Upper lobe of right lung (tissue), 1 donor: ENCODE measurements around the gene EID2B. TPM values are rescaled to one million over a fixed set of nuclear protein-coding genes. Genes with fewer than 3 reads are reported as not detected.

Experiments used
- total RNA-seq: library from RNA; stranded (reverse); fragmentation: NEBNext Ultra II Directional; extraction: Animal tissue kit (Norgen Biotek cat#: 25700); gene quantifications from one replicate; pipeline ENCODE4 v1.2.1, GENCODE V29; 2021
- donor health status: DM: no; HTN: yes; CAD: no; lungs with severe emphysema.

Gene EID2B
- total RNA-seq, 1 donor from 2014 or later, result 2.4 TPM

Other genes starting within 250 kb of the EID2B start
- gene IFNL1, start 236.4 kb downstream of the EID2B start, total RNA-seq, result not detected
- gene LRFN1, start 212.0 kb downstream of the EID2B start, total RNA-seq, result 2.2 TPM
- gene GMFG, start 196.8 kb downstream of the EID2B start, total RNA-seq, result 113 TPM
- 81.2 TPM for gene SAMD4B, start 190.4 kb downstream of the EID2B start, total RNA-seq
- 33.3 TPM for gene PAF1, start 141.7 kb downstream of the EID2B start, total RNA-seq
- 28.8 TPM for gene MED29, start 141.5 kb downstream of the EID2B start, total RNA-seq
- 224 TPM for gene ZFP36, start 126.0 kb downstream of the EID2B start, total RNA-seq
- gene PLEKHG2, start 120.2 kb downstream of the EID2B start, total RNA-seq, result 32.4 TPM
- gene RPS16, start 96.9 kb downstream of the EID2B start, total RNA-seq, result 1,446 TPM
- gene SUPT5H, start 87.3 kb downstream of the EID2B start, total RNA-seq, result 98.4 TPM
- gene TIMM50, start 52.0 kb downstream of the EID2B start, total RNA-seq, result 43.9 TPM
- gene DLL3, start 33.9 kb downstream of the EID2B start, total RNA-seq, result not detected
- gene SELENOV, start 17.7 kb downstream of the EID2B start, total RNA-seq, result not detected
- 13.5 TPM for gene EID2, start 7.3 kb upstream of the EID2B start, total RNA-seq
- not detected for gene LGALS13, start 69.7 kb upstream of the EID2B start, total RNA-seq
- gene LGALS16, start 123.1 kb upstream of the EID2B start, total RNA-seq, result not detected
- not detected for gene LGALS14, start 171.6 kb upstream of the EID2B start, total RNA-seq
- not detected for gene CLC, start 205.2 kb upstream of the EID2B start, total RNA-seq
- not detected for gene LEUTX, start 246.0 kb upstream of the EID2B start, total RNA-seq